Measurements from ENCODE around the gene LHFPL6. TPM values are rescaled to one million over a fixed set of nuclear protein-coding genes. Genes with fewer than 3 reads are reported as not detected.

The LHFPL6 gene
- total and polyA plus RNA-seq, 9 of the 15 experiments (the other 6 are each of a cell fraction or from before 2014, with no cell fraction given) = 0.18 TPM; not detected in 8

DNA sequence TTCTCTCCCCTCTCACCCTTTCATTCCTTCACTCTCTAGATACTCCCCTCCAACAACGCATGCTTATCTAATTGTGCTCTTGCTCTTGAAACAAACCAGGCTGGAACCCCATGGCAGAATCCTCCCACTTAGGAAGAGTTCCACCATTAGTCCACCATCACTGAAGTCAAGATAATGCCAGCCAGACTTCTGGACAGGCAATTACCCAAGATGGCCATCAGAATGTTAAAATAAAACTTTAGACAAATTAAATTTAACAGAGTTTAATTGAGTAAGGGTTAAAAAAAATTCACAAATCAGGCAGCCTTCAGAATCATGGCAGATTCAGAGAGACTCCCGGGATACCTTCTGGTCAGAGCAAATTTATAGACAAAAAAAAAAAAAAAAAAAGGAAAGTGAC lies 221.5 kb downstream of the LHFPL6 start:
- H3K79me2 ChIP-seq (ENCODE audit: control insufficient read depth, insufficient read depth, low read length) = no peaks in the 10 kb centered on the region
- H3K9ac ChIP-seq (ENCODE audit: insufficient read depth in 1 of 2, low read depth in 2 of 2, low read length in 2 of 2) = no peak overlapping the region
- H3K9me3 ChIP-seq (replicated peaks; ENCODE audit: control insufficient read depth, insufficient read depth, low read depth, low read length) = no peaks in the 10 kb centered on the region
- no peak overlapping the region for H2AFZ ChIP-seq (ENCODE audit: low read depth, low read length)
- DNase-seq (ENCODE audit: extremely low read depth in 1 of 4, low spot score in 3 of 4) (no peak), ATAC-seq (no peak), FAIRE-seq (no peak)
- no peaks in the 10 kb centered on the region for H3K36me3 ChIP-seq (ENCODE audit: control insufficient read depth, insufficient read depth, low read length)
- POLR2A ChIA-PET = no interaction called here
- H3K9me1 ChIP-seq (ENCODE audit: control insufficient read depth, insufficient read depth, low read length) = no peaks in the 10 kb centered on the region
- H4K20me1 ChIP-seq (replicated peaks; ENCODE audit: control insufficient read depth, insufficient read depth, low read length) = no peaks in the 10 kb centered on the region
- no peak overlapping the region for H3K27ac ChIP-seq (ENCODE audit: extremely low read depth, low read depth, low read length)
- intact Hi-C loops (cut with micrococcal nuclease) = no loop called here
- H3K4me2 ChIP-seq (ENCODE audit: insufficient read depth, low read length) = no peak overlapping the region
- BruUV-seq (replicated peaks) = no TSS peak
- in situ Hi-C loops (cut with MboI) = no loop called here
- H3K27me3 ChIP-seq (ENCODE audit: control insufficient read depth in 2 of 2, insufficient read depth in 2 of 2, low read length in 2 of 2) = no peaks in the 10 kb centered on the region
- 0% methylated on average over 2 of the region's 2 CpGs for WGBS (ENCODE audit: insufficient coverage, low coverage, missing lambda C conversion rate)
- no peak overlapping the region for H3K4me3 ChIP-seq
- CTCF ChIA-PET (ENCODE audit: low intra/inter-chr PET ratio) = no interaction called here
- no peaks in the 10 kb centered on the region for H3K4me1 ChIP-seq (replicated peaks in 1 of 2; ENCODE audit: control insufficient read depth in 2 of 2, insufficient read depth in 2 of 2, low read length in 2 of 2)
- TF ChIP-seq NCOR1 (IDR thresholded peaks at IDR 0.05) = no peak
- TF ChIP-seq RHOXF2B (CRISPR knock-in tag; conservative IDR thresholded peaks at IDR 0.05) = no peak
- TF ChIP-seq, protein P1, sequence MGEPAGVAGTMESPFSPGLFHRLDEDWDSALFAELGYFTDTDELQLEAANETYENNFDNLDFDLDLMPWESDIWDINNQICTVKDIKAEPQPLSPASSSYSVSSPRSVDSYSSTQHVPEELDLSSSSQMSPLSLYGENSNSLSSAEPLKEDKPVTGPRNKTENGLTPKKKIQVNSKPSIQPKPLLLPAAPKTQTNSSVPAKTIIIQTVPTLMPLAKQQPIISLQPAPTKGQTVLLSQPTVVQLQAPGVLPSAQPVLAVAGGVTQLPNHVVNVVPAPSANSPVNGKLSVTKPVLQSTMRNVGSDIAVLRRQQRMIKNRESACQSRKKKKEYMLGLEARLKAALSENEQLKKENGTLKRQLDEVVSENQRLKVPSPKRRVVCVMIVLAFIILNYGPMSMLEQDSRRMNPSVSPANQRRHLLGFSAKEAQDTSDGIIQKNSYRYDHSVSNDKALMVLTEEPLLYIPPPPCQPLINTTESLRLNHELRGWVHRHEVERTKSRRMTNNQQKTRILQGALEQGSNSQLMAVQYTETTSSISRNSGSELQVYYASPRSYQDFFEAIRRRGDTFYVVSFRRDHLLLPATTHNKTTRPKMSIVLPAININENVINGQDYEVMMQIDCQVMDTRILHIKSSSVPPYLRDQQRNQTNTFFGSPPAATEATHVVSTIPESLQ (CRISPR knock-in tag; IDR thresholded peaks at IDR 0.05) = no peak
- TF ChIP-seq HDAC6 (IDR thresholded peaks at IDR 0.05; ENCODE audit: low read depth, low read length) = no peak
- TF ChIP-seq TEAD4 (IDR thresholded peaks at IDR 0.05; ENCODE audit: low read length) = no peak
- TF ChIP-seq TEAD4 (CRISPR knock-in tag; IDR thresholded peaks at IDR 0.05; ENCODE audit: borderline replicate concordance) = no peak
- no peak for TF ChIP-seq NR3C1 (CRISPR knock-in tag; IDR thresholded peaks at IDR 0.05)
- no peak for TF ChIP-seq ILK (tag; IDR thresholded peaks at IDR 0.05; ENCODE audit: borderline replicate concordance, low read depth)
- TF ChIP-seq CXXC5 (CRISPR knock-in tag; IDR thresholded peaks at IDR 0.05) = no peak
- no peak for TF ChIP-seq NCOA6 (IDR thresholded peaks at IDR 0.05)
- TF ChIP-seq ZNF696 (CRISPR knock-in tag; conservative IDR thresholded peaks at IDR 0.05) = no peak
- TF ChIP-seq ZSCAN32 (CRISPR knock-in tag; IDR thresholded peaks at IDR 0.05) = no peak
- no peak for TF ChIP-seq NR2C1 (IDR thresholded peaks at IDR 0.05)
- no peak for TF ChIP-seq NR2C1 (tag; IDR thresholded peaks at IDR 0.05)
- TF ChIP-seq JUN (IDR thresholded peaks at IDR 0.05; ENCODE audit: borderline replicate concordance, low read depth, low read length) = no peak
- no peak for TF ChIP-seq JUN (CRISPR knock-in tag; IDR thresholded peaks at IDR 0.05; ENCODE audit: borderline replicate concordance)
- no peak for TF ChIP-seq ZNF12 (CRISPR knock-in tag; IDR thresholded peaks at IDR 0.05)
